ENCODE measurements around the gene RAB40C.

- no peak for TF ChIP-seq CTCF (IDR thresholded peaks at IDR 0.05; ENCODE audit: low read depth, low read length, missing input control)
- no peak for TF ChIP-seq JUND (IDR thresholded peaks at IDR 0.05)
- no peak for TF ChIP-seq RAD21 (IDR thresholded peaks at IDR 0.05)
- TF ChIP-seq REST (IDR thresholded peaks at IDR 0.05) = no peak
- TF ChIP-seq ATF3 (IDR thresholded peaks at IDR 0.05) = no peak
- TF ChIP-seq RXRA (IDR thresholded peaks at IDR 0.05) = no peak
- no peak for TF ChIP-seq FOXA2 (IDR thresholded peaks at IDR 0.05)
- TF ChIP-seq GABPA (IDR thresholded peaks at IDR 0.05 in 1 of 2, conservative IDR thresholded peaks at IDR 0.05 in 1 of 2) = no peak
- TF ChIP-seq MAX (IDR thresholded peaks at IDR 0.05) = no peak
- TF ChIP-seq TAF1 (conservative IDR thresholded peaks at IDR 0.05) = no peak
- no peak for TF ChIP-seq YY1 (IDR thresholded peaks at IDR 0.05)
- no peak for TF ChIP-seq ZBTB33 (IDR thresholded peaks at IDR 0.05)
- no peak for TF ChIP-seq SP1 (IDR thresholded peaks at IDR 0.05)
Measured at GRCh38 chr16:586047-586644, 3.7 kb upstream of the RAB40C start.

Measured in liver (tissue), 3 donors.